Activated T-helper 1 cell treated with anti-CD3 and anti-CD28 coated beads, Interleukin-12 subunit alpha, Interleukin-12 subunit beta, Interleukin-2, Interleukin-4 antibody, amounts not matched to agents 30 ng/mL and 10 ng/mL and 1 ng/mL, durations not matched to agents 14 hours and 24 hours and 36 hours (primary cell): Measurements from ENCODE around the gene PUDP. TPM values are rescaled to one million over a fixed set of nuclear protein-coding genes. Genes with fewer than 3 reads are reported as not detected.
A peak's percentile ranks its signal among the peaks of the same experiment; 100 is the strongest.
"Not testable (repeated sequence)": the region's sequence is repeated elsewhere in the genome, so short reads cannot be mapped to it uniquely, and the experiment has no call there.

ENCODE experiments used
- DNase-seq: peaks from one replicate; pipeline ENCODE4 v3.0.0; 2021; ENCODE audit warnings: low spot score
- H3K27ac Mint-ChIP-seq: one replicate; pipeline ENCODE4 v1.8.0; 2021; ENCODE audit warnings: mild to moderate bottlenecking, mixed read lengths
- H3K27me3 Mint-ChIP-seq: one replicate; pipeline ENCODE4 v1.8.0; 2022; ENCODE audit warnings: mild to moderate bottlenecking, moderate library complexity, mixed read lengths; ENCODE audit not compliant: insufficient read depth
- H3K36me3 Mint-ChIP-seq: one replicate; pipeline ENCODE4 v1.8.0; 2021; ENCODE audit warnings: low read depth, mixed read lengths
- H3K4me1 Mint-ChIP-seq: one replicate; pipeline ENCODE4 v1.8.0; 2021; ENCODE audit warnings: low read depth, mixed read lengths
- H3K4me3 Mint-ChIP-seq: one replicate; pipeline ENCODE4 v1.8.0; 2021; ENCODE audit warnings: mild to moderate bottlenecking, moderate library complexity, mixed read lengths
- H3K9me3 Mint-ChIP-seq: one replicate; pipeline ENCODE4 v1.8.0; 2021; ENCODE audit warnings: mixed read lengths
- intact Hi-C: fragments of 100-400 bp; cut with micrococcal nuclease; formaldehyde crosslinking; loops from one replicate; pipeline ENCODE4 v1.15.1; 2024
- total RNA-seq: library from RNA; stranded (reverse); gene quantifications from 2 replicates; pipeline ENCODE4 v1.2.3, GENCODE V29; 2022

The PUDP gene
- total RNA-seq: 20.1 and 23.4 TPM in 2 replicates

DNA sequence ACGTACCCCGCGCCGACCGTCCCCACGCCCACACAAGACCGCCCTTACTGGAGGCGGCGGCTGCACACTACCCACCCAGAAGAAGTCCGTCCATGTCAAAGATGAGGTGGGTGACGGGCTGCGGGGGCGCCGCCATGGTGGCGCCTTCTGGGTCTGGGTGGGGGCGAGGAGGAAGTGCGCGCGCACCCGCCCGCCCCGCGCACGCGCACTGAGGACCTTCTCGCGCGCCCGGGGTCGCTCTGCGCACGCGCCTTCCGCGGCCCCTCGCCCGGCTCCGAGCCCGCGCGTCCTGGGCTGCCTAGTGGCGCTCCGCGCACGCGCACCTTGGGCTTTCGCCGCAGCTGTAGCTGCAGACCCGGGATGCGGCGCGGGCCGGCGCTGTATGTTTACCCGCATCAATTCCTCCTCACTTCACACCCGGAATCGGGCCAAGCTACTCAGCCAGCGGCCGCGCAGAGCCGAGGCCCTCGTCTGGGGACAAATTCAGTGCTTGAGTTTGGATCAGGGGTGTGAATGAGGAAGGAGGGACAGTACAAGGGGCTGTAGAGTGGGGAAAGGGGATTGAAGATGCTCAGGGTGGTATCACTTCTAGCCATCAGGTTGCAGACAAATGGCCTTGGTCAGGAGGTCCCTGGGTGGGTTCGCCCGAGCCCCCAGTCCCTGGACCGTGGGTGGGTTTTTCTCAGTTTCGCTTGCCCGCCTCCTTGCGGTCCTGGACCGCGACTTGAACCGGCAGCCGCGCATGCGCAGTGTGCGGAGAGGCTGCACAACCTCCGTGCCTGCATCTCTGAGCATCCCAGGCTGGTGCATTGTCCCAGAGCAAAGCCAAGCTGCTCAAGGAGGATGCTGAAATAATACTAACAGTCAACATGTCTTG, at the start of gene PUDP:
Gene PUDP (minus strand): TSS at position 176 of the 877 bp plus-strand sequence. CDS start 40 bp downstream, at position 136.
- intact Hi-C loops: loop anchor here (1.0 kb wide), 3 partner anchors 64 to 779 kb away; partner anchors contain the start of gene PNPLA4
- H3K4me3 Mint-ChIP-seq: peak within 1 kb of the TSS; percentile 86
- H3K36me3 Mint-ChIP-seq: no peaks in the 10 kb centered on the region
- H3K27me3 Mint-ChIP-seq: no peaks in the 10 kb centered on the region
- no peaks in the 10 kb centered on the region for H3K4me1 Mint-ChIP-seq
- no peaks in the 10 kb centered on the region for H3K9me3 Mint-ChIP-seq
- H3K27ac Mint-ChIP-seq: peak within 1 kb of the TSS; percentile 82
- peak; percentile 80 for DNase-seq

DNA sequence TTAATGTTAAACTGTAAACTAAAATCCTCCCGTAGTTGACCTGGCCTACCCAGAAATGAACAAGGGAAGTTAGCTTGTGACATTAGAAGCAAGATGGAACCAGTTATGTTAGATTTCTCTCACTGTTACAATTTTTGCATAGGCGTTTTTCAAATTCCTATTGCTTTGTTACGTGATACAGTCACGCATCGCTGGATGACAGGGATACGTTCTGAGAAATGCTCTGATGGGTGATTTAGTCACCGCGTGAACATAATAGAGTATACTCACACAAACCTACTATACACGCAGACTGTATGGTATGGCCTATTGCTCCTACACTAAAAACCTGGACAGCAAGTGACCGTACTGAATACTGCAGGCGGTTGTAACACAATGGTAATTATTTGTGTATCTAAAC, 46.7 kb upstream of the PUDP start:
- Mint-ChIP-seq H3K27ac (no peak overlapping the region), H3K36me3 (no peaks in the 10 kb centered on the region), H3K9me3 (no peaks in the 10 kb centered on the region), H3K27me3 (no peaks in the 10 kb centered on the region), H3K4me1 (no peaks in the 10 kb centered on the region), H3K4me3 (no peak overlapping the region)
- DNase-seq: no peak
- intact Hi-C loops: no loop called here

DNA sequence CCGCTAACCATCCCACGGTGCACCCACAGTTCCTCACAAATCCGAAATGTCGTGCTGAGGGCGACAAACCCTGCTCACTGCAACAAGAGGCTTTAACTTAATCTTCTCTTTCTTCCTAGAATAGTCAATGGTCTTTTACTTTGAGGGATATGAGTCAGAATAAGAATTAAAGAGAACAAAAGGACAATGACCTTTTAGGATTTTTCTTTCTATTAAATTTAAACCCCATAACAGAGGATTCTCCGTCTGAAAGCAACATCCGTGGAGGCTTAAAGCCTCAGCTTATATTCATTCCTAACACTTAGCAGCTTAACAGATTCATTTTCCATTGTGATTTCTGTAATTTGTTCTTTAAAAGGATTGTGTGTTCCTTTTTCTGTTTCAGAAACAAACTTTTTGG, 44.9 kb upstream of the PUDP start:
- Mint-ChIP-seq H3K4me3 (no peak overlapping the region), H3K27ac (no peak overlapping the region), H3K36me3 (no peaks in the 10 kb centered on the region), H3K9me3 (no peaks in the 10 kb centered on the region), H3K27me3 (no peaks in the 10 kb centered on the region), H3K4me1 (no peaks in the 10 kb centered on the region)
- DNase-seq: no peak
- intact Hi-C loops: no loop called here

DNA sequence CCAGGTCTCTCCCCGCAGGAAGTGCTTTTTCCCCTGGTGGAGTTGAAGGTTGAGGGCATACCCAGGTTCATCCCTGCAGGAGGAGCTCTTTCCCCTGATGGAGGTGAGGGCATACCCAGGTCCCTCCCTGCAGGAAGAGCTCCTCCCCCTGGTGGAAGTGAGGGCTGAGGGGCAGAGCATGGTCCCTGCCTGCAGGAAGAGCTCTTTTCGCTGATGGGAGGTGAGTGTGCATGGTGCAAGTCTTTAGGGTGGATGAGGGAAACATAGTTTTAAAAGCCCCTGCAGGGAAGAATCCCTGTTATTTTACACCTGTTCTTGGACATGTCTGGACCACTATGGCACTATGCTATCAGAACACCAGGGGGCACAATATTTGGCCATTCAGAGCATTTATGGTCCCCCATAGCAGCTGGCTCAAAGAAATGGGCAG, 43.7 kb upstream of the PUDP start:
- Mint-ChIP-seq H3K36me3 (no peaks in the 10 kb centered on the region), H3K27me3 (no peaks in the 10 kb centered on the region), H3K4me1 (no peaks in the 10 kb centered on the region), H3K27ac (no peak overlapping the region), H3K9me3 (no peaks in the 10 kb centered on the region), H3K4me3 (no peak overlapping the region)
- no peak for DNase-seq
- intact Hi-C loops: no loop called here

DNA sequence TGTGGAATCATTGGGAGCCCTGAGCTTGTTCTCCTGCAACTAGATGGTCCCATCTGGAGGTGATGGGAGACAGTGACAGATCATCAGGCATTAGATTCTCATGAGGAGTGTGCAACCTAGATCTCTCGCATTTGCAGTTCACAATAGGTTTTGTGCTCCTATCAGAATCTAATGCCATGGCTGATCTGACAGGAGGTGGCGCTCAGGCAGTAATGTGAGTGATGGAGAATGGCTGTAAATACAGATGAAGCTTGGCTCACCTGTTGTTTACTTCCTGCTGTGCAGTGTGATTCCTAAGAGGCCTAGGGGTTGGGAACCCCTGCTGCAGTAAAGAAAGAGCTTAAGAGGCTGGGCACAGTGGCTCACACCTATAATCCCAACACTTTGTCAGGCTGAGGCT, 42.2 kb upstream of the PUDP start:
- intact Hi-C loops: no loop called here
- Mint-ChIP-seq H3K4me1 (no peaks in the 10 kb centered on the region), H3K27ac (no peak overlapping the region), H3K4me3 (no peak overlapping the region), H3K36me3 (no peaks in the 10 kb centered on the region), H3K9me3 (no peaks in the 10 kb centered on the region), H3K27me3 (no peaks in the 10 kb centered on the region)
- DNase-seq: no peak

DNA sequence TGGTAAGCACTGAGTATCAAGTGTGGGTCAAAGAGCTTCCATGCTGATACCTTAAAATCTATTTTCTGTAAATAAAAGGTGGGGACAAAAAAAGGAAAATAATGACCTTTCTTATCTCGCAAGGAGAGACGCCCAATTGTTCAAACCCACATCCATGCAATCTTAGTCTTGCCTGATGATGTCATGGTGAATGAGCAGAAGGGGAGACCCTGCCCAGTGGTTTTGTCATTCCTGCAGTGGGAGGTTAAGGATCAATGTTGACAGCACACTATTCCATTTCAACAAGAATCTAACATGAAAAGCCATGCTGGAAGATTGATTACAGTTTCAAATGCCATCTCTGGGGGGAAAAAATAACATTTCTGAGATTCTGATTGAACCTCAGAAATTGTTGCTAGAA, 40.7 kb upstream of the PUDP start:
- intact Hi-C loops: no loop called here
- Mint-ChIP-seq H3K27ac (no peak overlapping the region), H3K4me3 (no peak overlapping the region), H3K4me1 (no peaks in the 10 kb centered on the region), H3K9me3 (no peaks in the 10 kb centered on the region), H3K27me3 (no peaks in the 10 kb centered on the region), H3K36me3 (no peaks in the 10 kb centered on the region)
- no peak for DNase-seq

DNA sequence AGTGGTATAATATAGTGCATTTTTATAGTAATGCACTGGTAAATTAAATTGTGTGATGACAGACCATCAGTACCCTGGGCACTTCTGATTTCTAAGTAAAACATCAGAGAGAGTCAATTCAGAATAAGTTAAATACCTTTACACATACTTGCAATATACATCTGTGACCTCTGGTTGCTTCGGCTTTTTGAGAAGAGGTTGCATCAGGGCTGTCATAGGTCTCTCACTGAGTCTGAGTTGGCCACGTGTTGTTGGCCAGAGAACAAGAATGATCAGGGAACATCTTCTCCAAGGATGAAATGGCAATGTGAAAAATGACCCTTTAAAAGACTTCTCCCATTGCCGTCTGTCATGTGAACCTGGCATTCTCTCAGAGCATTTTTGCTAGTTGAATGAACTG, 36.9 kb upstream of the PUDP start:
- no peaks in the 10 kb centered on the region for H3K4me1 Mint-ChIP-seq
- intact Hi-C loops: no loop called here
- no peaks in the 10 kb centered on the region for H3K36me3 Mint-ChIP-seq
- no peaks in the 10 kb centered on the region for H3K27me3 Mint-ChIP-seq
- no peaks in the 10 kb centered on the region for H3K9me3 Mint-ChIP-seq
- H3K27ac Mint-ChIP-seq: no peak overlapping the region
- H3K4me3 Mint-ChIP-seq: no peak overlapping the region
- DNase-seq: no peak

DNA sequence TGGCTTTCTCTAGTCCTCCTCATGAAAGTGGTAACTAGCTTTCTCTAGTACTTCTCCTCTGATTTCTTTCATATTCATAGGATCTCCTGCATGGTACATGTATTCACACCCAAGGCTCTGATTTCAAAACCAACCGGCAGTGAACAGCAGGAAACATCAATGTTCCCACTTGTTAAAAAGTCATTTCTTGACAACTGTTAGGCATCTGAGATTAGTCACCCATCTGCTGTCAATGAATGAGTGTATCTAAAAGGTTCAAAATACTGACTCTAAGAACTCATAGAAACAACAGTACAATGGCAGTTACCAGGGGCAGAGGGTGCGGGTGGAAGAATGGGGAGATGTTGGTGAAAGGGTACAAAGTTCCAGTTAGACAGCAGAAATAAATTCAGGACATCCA, 31.5 kb upstream of the PUDP start:
- Mint-ChIP-seq H3K4me3 (no peak overlapping the region), H3K9me3 (peaks cover 4% of the 10 kb centered on the region), H3K27ac (no peak overlapping the region), H3K4me1 (no peaks in the 10 kb centered on the region), H3K36me3 (no peaks in the 10 kb centered on the region), H3K27me3 (no peaks in the 10 kb centered on the region)
- DNase-seq: no peak
- intact Hi-C loops: no loop called here

DNA sequence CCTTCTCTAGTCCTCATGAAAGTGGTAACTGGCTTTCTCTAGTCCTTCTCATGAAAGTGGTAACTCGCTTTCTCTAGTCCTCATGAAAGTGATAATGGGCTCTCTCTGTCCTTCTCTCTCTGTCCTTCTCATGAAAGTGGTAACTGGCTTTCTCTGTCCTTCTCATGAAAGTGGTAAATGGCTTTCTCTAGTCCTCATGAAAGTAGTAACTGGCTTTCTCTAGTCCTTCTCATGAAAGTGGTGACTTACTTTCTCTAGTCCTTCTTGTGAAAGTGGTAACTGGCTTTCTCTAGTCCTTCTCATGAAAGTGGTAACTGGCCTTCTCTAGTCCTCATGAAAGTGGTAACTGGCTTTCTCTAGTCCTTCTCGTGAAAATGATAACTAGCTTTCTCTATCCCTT, 30.9 kb upstream of the PUDP start:
- H3K27ac Mint-ChIP-seq, H3K4me3 Mint-ChIP-seq, intact Hi-C loops: not testable (repeated sequence)

DNA sequence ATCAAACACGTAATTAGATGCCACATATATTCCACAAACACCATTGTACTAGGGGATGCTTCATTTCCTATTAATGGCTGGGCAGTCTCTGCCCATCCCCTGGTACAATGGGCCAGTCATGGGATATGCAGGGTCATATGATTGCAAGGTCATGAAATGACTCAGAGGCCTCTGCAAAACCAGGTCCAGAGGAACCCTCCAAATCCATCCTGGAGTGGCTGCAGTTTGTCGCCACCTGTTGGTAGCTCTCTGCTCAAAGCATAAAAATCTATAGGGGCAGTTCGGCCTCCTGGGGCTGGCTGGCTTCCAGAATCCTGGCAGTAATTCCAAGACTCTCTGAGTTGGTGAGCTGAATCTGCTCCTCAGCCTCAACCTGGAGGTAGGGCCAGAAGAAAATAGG, 22.9 kb upstream of the PUDP start:
- Mint-ChIP-seq H3K4me1 (no peaks in the 10 kb centered on the region), H3K36me3 (no peaks in the 10 kb centered on the region), H3K27ac (no peak overlapping the region), H3K27me3 (no peaks in the 10 kb centered on the region), H3K4me3 (no peak overlapping the region), H3K9me3 (no peaks in the 10 kb centered on the region)
- DNase-seq: peak; percentile 1
- intact Hi-C loops: loop anchor here (1.0 kb wide), 1 partner anchor 39 kb away; no protein-coding TSS in a partner anchor

More for the DNA sequence above, 30.9 kb upstream of the PUDP start:
- not testable (repeated sequence) for DNase-seq, H3K9me3 Mint-ChIP-seq, H3K4me1 Mint-ChIP-seq, H3K36me3 Mint-ChIP-seq, H3K27me3 Mint-ChIP-seq

DNA sequence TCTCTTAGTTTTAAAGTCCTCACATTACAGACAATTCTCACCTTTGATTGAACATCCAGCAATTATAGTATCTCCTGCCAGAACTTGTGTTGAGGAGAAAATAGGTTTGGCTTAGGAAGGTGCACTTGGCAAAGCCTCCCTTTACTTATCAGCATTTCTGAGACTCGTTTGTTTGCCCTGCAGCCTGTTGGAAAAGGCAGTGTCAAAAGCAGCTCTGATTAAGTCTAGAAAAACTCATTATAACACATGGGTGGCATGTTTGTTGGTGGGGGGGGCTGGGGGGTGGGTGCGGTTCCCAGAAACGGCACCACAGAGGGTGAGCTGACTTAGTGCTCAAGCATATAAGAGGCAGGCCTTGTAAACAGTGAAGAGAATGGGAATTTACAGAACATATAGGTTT, 21.7 kb upstream of the PUDP start:
- no peak for DNase-seq
- H3K27ac Mint-ChIP-seq: no peak overlapping the region
- H3K4me1 Mint-ChIP-seq: no peaks in the 10 kb centered on the region
- intact Hi-C loops: no loop called here
- H3K4me3 Mint-ChIP-seq: no peak overlapping the region
- no peaks in the 10 kb centered on the region for H3K27me3 Mint-ChIP-seq
- H3K9me3 Mint-ChIP-seq: no peaks in the 10 kb centered on the region
- no peaks in the 10 kb centered on the region for H3K36me3 Mint-ChIP-seq

DNA sequence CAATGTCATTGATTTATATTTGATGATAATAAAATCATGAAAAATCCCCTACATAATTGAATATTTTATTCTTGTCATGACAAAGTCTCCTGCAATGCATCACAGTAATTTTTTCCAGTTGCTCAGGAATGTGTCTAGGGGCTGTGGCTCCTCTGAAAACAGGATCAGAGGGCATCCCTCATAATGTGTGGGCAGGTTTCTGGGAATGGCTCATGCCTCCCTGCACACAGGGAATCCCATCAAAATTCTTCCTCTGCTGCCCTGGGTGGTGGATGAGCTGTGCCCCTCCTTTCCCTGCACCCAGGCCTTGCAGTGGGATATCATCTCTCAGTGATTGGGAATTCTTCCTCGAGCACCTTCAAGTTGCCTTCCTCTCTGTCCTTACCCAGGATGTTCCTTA, 20.4 kb upstream of the PUDP start:
- Mint-ChIP-seq H3K4me3 (no peak overlapping the region), H3K4me1 (no peaks in the 10 kb centered on the region), H3K27me3 (no peaks in the 10 kb centered on the region), H3K36me3 (no peaks in the 10 kb centered on the region), H3K27ac (no peak overlapping the region), H3K9me3 (no peaks in the 10 kb centered on the region)
- no peak for DNase-seq
- intact Hi-C loops: no loop called here

DNA sequence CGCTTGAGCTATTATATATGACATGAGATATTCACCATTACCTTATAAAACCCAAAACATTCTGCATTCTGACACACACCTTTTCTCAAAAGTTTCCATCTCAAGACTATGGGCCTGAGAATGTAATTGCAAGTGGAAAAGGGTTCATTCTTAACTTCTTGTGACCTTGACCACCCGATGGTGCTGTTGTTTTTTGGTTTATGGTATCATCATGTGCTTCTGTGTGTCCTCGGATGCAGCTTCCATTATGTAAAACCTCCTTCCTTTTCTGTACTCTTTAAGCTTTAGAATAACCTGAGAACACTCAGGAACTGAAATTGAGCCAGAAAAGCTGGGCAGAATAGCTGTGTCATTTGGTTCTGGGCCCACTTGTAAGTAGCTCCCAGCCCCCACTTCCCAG, 16.2 kb upstream of the PUDP start:
- Mint-ChIP-seq H3K27ac (no peak overlapping the region), H3K4me3 (no peak overlapping the region), H3K27me3 (no peaks in the 10 kb centered on the region), H3K36me3 (no peaks in the 10 kb centered on the region), H3K9me3 (no peaks in the 10 kb centered on the region), H3K4me1 (no peaks in the 10 kb centered on the region)
- DNase-seq: no peak
- intact Hi-C loops: no loop called here
